Measurements from ENCODE around the gene HOXC4. TPM values are rescaled to one million over a fixed set of nuclear protein-coding genes. Genes with fewer than 3 reads are reported as not detected.

Gene HOXC4
- total and polyA plus RNA-seq, 2 of the 8 experiments (the other 6 are each of a cell fraction or from before 2014, with no cell fraction given) = not detected

DNA sequence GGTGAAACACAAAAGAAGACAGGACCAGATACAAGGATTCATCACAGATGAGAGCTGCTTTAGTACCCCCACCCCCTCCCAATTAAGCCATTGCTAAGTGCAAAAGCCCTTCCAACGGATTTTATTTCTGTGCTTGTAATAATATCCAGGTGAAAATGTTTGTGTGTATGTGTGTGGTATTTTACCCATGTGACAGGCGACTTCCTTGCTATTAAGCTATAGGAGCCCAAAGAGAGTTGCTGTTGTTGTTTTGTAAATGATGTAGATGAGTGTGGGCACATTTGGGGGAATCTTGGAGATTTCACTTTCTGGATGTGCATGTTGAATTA is 3.2 kb upstream of the HOXC4 start:
- Histone ChIP-seq H4K20me1 (replicated peaks in 1 of 2; ENCODE audit: control insufficient read depth in 1 of 2, insufficient read depth in 2 of 2, low read length in 2 of 2) (peaks cover 20 to 23% of the 10 kb centered on the region in 2 experiments), H3K9me3 (ENCODE audit: insufficient read depth in 2 of 2, low read depth in 1 of 2, low read length in 1 of 2) (no peaks in the 10 kb centered on the region), H3K23ac (ENCODE audit: insufficient read length) (no peak overlapping the region), H2BK120ac (replicated peaks; ENCODE audit: low read depth, low read length) (no peak overlapping the region), H3K27me3 (replicated peaks in 1 of 4; ENCODE audit: control insufficient read depth in 3 of 4, extremely low read depth in 1 of 4, insufficient read depth in 3 of 4, low read length in 3 of 4) (peaks cover 96 to 100% (median 99%) of the 10 kb centered on the region in 4 experiments), H2AFZ (ENCODE audit: low read length) (no peak overlapping the region), H3K9ac (replicated peaks in 1 of 4; ENCODE audit: extremely low read depth in 1 of 4, low read depth in 3 of 4, low read length in 3 of 4) (no peak overlapping the region), H2BK20ac (ENCODE audit: low read length) (no peak overlapping the region), H3K79me1 (ENCODE audit: low read depth, low read length) (no peaks in the 10 kb centered on the region), H2BK5ac (ENCODE audit: low read depth, low read length) (no peak overlapping the region), H4K8ac (ENCODE audit: extremely low read depth, insufficient read depth, low read length) (no peak overlapping the region), H4K91ac (replicated peaks; ENCODE audit: insufficient read length, low read length) (no peak overlapping the region), H3K56ac (replicated peaks; ENCODE audit: insufficient read length, low read depth, low read length) (no peak overlapping the region), H4K5ac (ENCODE audit: insufficient read length, low read depth, low read length) (no peak overlapping the region), H3K79me2 (ENCODE audit: control insufficient read depth in 1 of 2, insufficient read depth in 2 of 2, low read length in 2 of 2) (no peaks in the 10 kb centered on the region), H3K27ac (ENCODE audit: low read depth, low read length) (no peak overlapping the region), H3K4me3 (ENCODE audit: extremely low read depth in 1 of 4, insufficient read depth in 2 of 4, low read depth in 3 of 4, low read length in 4 of 4) (no peak overlapping the region), H2BK15ac (ENCODE audit: low read length) (no peak overlapping the region), H3K4ac (replicated peaks; ENCODE audit: insufficient read length, low read depth, low read length) (no peak overlapping the region), H3K4me2 (ENCODE audit: insufficient read depth in 1 of 2, low read depth in 2 of 2, low read length in 2 of 2) (no peak overlapping the region), H3K18ac (ENCODE audit: extremely low read depth, low read length) (no peak overlapping the region), H2AK5ac (ENCODE audit: low read depth, low read length) (no peak overlapping the region), H3K23me2 (ENCODE audit: low read depth, low read length) (peaks cover 3% of the 10 kb centered on the region), H3K4me1 (replicated peaks in 1 of 4; ENCODE audit: control insufficient read depth in 3 of 4, insufficient read depth in 4 of 4, low read length in 3 of 4) (peaks cover 0 to 22% (median 5%) of the 10 kb centered on the region in 4 experiments; a peak in 6 of 7 replicates), H3K14ac (ENCODE audit: insufficient read length) (no peak overlapping the region), H2BK12ac (ENCODE audit: low read depth, low read length) (no peak overlapping the region), H3K36me3 (ENCODE audit: control insufficient read depth in 2 of 4, insufficient read depth in 4 of 4, low read length in 3 of 4) (peaks cover 0 to 9% (median 0%) of the 10 kb centered on the region in 4 experiments; a peak in 1 of 8 replicates)
- TF ChIP-seq ATF3 (IDR thresholded peaks at IDR 0.05; ENCODE audit: insufficient read depth, low read depth, low read length) (no peak), HDAC6 (IDR thresholded peaks at IDR 0.05; ENCODE audit: low read depth, low read length) (no peak), FOSL1 (IDR thresholded peaks at IDR 0.05; ENCODE audit: insufficient read depth, low read depth, low read length) (no peak), SP4 (IDR thresholded peaks at IDR 0.05; ENCODE audit: low read length) (no peak), RNF2 (IDR thresholded peaks at IDR 0.05; ENCODE audit: borderline replicate concordance, low read depth, low read length, missing control alignments, poor library complexity, severe bottlenecking) (no peak), NANOG (IDR thresholded peaks at IDR 0.05; ENCODE audit: insufficient read depth, low read depth, low read length, poor library complexity, severe bottlenecking) (no peak), HDAC2 (IDR thresholded peaks at IDR 0.05; ENCODE audit: borderline replicate concordance in 1 of 2, low read depth in 2 of 2, low read length in 2 of 2) (no peak), CBX8 (IDR thresholded peaks at IDR 0.05; ENCODE audit: borderline replicate concordance, low read depth, low read length) (0 out of 2 replicates have a peak, but pooled peaks have one; percentile 84)
- WGBS, 2 experiments (ENCODE audit: extremely low coverage in 1 of 2, insufficient coverage in 1 of 2, insufficient read length in 1 of 2, insufficient replicate concordance in 2 of 2, low coverage in 1 of 2, low lambda C conversion rate in 2 of 2, missing lambda C conversion rate in 1 of 2) = 3% methylated on average over 2 of the region's 2 CpGs; no CpG with 5 or more reads in 1 of the 2 experiments
- DNase-seq (ENCODE audit: low read depth in 1 of 2, low spot score in 2 of 2) = no peak
- POLR2A ChIA-PET (ENCODE audit: partially characterized antibody) = interaction anchor here (0.7 to 1.2 kb wide), 2 partner anchors 24 to 36 kb away, joined by 3 read pairs; no protein-coding TSS in a partner anchor
- CTCF ChIA-PET (ENCODE audit: partially characterized antibody) = interaction anchor here (0.7 to 4.9 kb wide), 16 partner anchors 9 to 168 kb away, joined by 3 to 34 read pairs (median 4); partner anchors contain the start of genes HOXC10, HOXC5 and HOXC8
- no peak for FAIRE-seq

All from H1 (cell line).